Stomach (tissue), 9 donors: Measurements from ENCODE around the gene ATP2C1. TPM values are rescaled to one million over a fixed set of nuclear protein-coding genes. Genes with fewer than 3 reads are reported as not detected.
A peak's percentile ranks its signal among the peaks of the same experiment; 100 is the strongest.

Source experiments
- DNase-seq, 2 donors: peaks; one replicate each; pipeline versions ENCODE4 v3.0.0 to v3.0.0-alpha.2; 2013 to 2019
- H3K27ac ChIP-seq, 5 donors: fragments of 200-600 bp in 4 of 5; sonication (generic) in 4 of 5; one replicate each; pipeline ENCODE4 v1.5.1; 2013 to 2019; ENCODE audit warnings: mild to moderate bottlenecking in 1 of 5, moderate library complexity in 1 of 5
- H3K27me3 ChIP-seq, 3 donors: fragments of 200-600 bp; sonication (generic); one replicate each; pipeline ENCODE4 v1.5.1; 2017 to 2019; ENCODE audit warnings: mixed run types in 1 of 3
- H3K36me3 ChIP-seq, 4 donors: fragments of 200-600 bp; sonication (generic); 1 replicate in 3 of 4; 2 replicates in 1 of 4; pipeline ENCODE4 v1.5.1; 2016 to 2019
- H3K4me1 ChIP-seq, 4 donors: fragments of 200-600 bp; sonication (generic); one replicate each; pipeline ENCODE4 v1.5.1; 2016 to 2019
- H3K4me3 ChIP-seq, 4 donors: fragments of 200-600 bp; sonication (generic) in 3 of 4; one replicate each; pipeline ENCODE4 v1.5.1; 2016 to 2019; ENCODE audit warnings: mild to moderate bottlenecking in 1 of 4
- H3K9me3 ChIP-seq, 4 donors: fragments of 200-600 bp; sonication (generic); one replicate each; pipeline ENCODE4 v1.5.1; 2016 to 2019
- CTCF ChIP-seq, 7 experiments: fragments of 450-650 bp in 4 of 7; fragments of 200-600 bp in 3 of 7; sonication (generic) in 3 of 7; IDR thresholded peaks; one replicate each; pipeline ENCODE4 v1.5.1; 2016 to 2019; ENCODE audit warnings: antibody characterized with exemption in 7 of 7, control low read depth in 2 of 7, mild to moderate bottlenecking in 1 of 7
- EP300 ChIP-seq: sonication (generic); formaldehyde crosslinking; IDR thresholded peaks from one replicate; pipeline ENCODE4 v1.6.1; 2017; ENCODE audit warnings: antibody characterized with exemption
- POLR2A ChIP-seq, 4 donors: fragments of 450-650 bp; IDR thresholded peaks; one replicate each; pipeline ENCODE4 v1.6.1; 2016; ENCODE audit warnings: antibody characterized with exemption in 4 of 4, control low read depth in 2 of 4, mild to moderate bottlenecking in 1 of 4, moderate library complexity in 1 of 4
- POLR2AphosphoS5 ChIP-seq, 3 donors: sonication (generic); formaldehyde crosslinking; IDR thresholded peaks; one replicate each; pipeline ENCODE4 v1.6.1; 2016; ENCODE audit warnings: antibody characterized with exemption in 3 of 3
- WGBS, 5 donors: extraction: QIAGEN DNeasy Blood & Tissue Kit in 3 of 5; methylation state at CpG; one replicate each; pipeline versions ENCODE4 v1.1.5 to v1.1.7; 2013 to 2018; 5-methylcytosine and 5-hydroxymethylcytosine counted together
- intact Hi-C: fragments of 100-400 bp; cut with DNase I; formaldehyde crosslinking; loops from one replicate; pipeline ENCODE4 v1.15.1; 2023; ENCODE audit warnings: low total_unique reads
- polyA plus RNA-seq, 3 donors: library from polyadenylated mRNA; stranded (reverse); fragments of 200-250 nt; gene quantifications; one replicate each; pipeline ENCODE4 v1.2.3, GENCODE V29; 2013
- total RNA-seq, 5 donors: library from RNA; depleted of rRNA; stranded (reverse); fragments of >200 nt; gene quantifications; one replicate each; pipeline versions ENCODE4 v1.1.0 to v1.2.3, GENCODE V29; 2014 to 2016
- donor health status: healthy with polysubstance abuse.
- donor health status: Bipolar disorder and iron deficiency.
- donor health status: healthy.

ATP2C1 gene
- total and polyA plus RNA-seq, 8 donors = 10.5 to 114 (median 33.0) TPM

GRCh38 chr3:130889416-130889946, 4.4 kb upstream of the ATP2C1 start:
- no peak overlapping the region for H3K4me3 ChIP-seq
- no peaks in the 10 kb centered on the region for H3K36me3 ChIP-seq
- TF ChIP-seq CTCF (IDR thresholded peaks at IDR 0.05) = no peak
- TF ChIP-seq POLR2AphosphoS5 (IDR thresholded peaks at IDR 0.05) = no peak
- TF ChIP-seq POLR2A (IDR thresholded peaks at IDR 0.05) = no peak
- TF ChIP-seq EP300 = no peak
- H3K4me1 ChIP-seq = peaks cover 2 to 7% (median 5%) of the 10 kb centered on the region in 4 donors
- no peak overlapping the region for H3K27ac ChIP-seq
- 13 to 44% (median 27%) methylated on average over 1 of the region's 1 CpG for WGBS, 5 donors
- H3K27me3 ChIP-seq = no peaks in the 10 kb centered on the region
- H3K9me3 ChIP-seq = no peaks in the 10 kb centered on the region
- intact Hi-C loops = loop anchor here (5.0 kb wide), 1 partner anchor 127 kb away; no protein-coding TSS in a partner anchor
- no peak for DNase-seq

DNA sequence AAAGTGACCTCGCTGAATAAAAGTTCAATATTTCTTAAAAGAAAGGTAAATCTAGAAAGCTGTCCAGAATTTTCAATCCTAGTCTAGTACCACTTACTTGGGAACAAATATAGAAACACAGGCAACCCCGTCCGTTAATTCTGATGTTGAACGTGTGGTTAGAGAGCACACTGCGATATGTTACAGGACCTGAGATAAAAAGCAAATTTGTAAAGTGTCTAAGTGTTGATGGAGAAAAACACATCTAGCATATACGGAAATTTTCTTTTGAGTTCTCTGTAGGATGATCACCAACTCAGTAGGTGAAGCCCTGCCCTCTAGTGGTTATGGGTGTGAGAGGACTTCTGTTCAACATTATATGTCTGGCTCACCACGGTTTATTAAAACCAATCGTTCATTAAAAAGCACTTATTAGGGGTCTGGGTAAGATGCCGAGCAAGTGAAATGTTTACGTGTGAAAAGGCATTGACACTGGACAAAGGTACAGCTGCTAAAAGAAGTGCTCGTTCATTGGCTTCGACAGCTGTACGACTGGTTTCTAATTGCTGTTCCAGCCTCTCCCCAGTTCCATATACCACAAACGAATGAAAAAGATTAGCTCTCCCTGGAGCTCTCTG, 1.0 kb upstream of the ATP2C1 start:
- peak overlapping the region; percentile 94 to 99 (median 98) for H3K27ac ChIP-seq
- H3K27me3 ChIP-seq = no peaks in the 10 kb centered on the region
- no peaks in the 10 kb centered on the region for H3K9me3 ChIP-seq
- intact Hi-C loops = no loop called here
- H3K4me1 ChIP-seq = peaks cover 13 to 39% (median 26%) of the 10 kb centered on the region in 4 donors
- no peaks in the 10 kb centered on the region for H3K36me3 ChIP-seq
- no peak for TF ChIP-seq POLR2AphosphoS5 (IDR thresholded peaks at IDR 0.05)
- TF ChIP-seq CTCF (IDR thresholded peaks at IDR 0.05) = peak in 5 of 7 experiments; percentile 67 to 90 (median 82)
- no peak for TF ChIP-seq POLR2A (IDR thresholded peaks at IDR 0.05)
- no peak for TF ChIP-seq EP300
- H3K4me3 ChIP-seq = peak overlapping the region; percentile 74 to 88 (median 82)
- peak; percentile 74 to 95 for DNase-seq
- 0 to 1% (median 1%) methylated on average over 14 of the region's 14 CpGs for WGBS, 5 donors

DNA sequence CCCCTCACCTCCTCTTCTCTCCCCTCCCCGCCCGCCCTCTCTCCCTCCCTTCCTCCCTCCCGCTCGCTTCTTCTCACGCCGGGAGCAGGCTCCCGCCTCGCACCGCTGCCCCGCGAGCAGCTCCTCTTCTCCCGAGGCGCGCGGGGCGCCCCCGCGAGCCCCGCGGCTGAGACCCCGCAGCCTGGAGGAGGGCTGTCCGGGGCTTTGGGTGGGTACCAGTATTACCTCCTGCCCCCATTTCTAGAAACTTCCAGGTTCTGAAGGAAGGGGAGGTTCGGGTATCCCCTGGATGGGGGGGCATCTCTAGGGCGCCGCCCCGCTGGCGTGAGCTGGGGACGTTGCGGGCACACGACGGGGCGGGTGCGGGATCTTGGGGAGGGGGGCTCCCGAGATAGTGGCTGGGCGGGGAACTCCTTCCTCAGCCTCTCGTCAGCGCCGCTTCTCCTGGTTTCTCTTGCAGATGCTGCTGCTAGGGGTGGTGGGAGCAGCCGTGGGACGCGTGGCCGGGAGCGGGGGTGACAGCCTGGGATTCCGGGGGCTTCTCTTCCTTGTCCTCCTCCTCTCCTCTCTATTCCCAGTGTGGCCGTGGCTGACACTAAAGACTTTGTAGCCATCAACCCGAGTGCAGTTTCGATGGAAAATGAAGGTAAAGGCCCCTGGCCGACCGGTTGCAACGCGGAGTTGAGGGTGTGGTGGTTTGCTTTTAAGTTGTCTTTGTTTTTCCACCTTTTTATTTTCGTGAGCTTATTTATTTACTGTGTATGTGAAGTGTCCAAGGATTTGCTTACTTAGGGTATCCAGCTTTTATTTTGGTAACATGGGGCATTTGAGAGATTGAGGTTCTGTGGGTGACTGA, 474 bp downstream of the ATP2C1 start:
- H3K36me3 ChIP-seq = no peaks in the 10 kb centered on the region
- TF ChIP-seq EP300 (no peak), POLR2AphosphoS5 (IDR thresholded peaks at IDR 0.05) (no peak), POLR2A (IDR thresholded peaks at IDR 0.05) (no peak), CTCF (IDR thresholded peaks at IDR 0.05) (no peak)
- intact Hi-C loops = no loop called here
- no peaks in the 10 kb centered on the region for H3K9me3 ChIP-seq
- H3K4me3 ChIP-seq = peak overlapping the region; percentile 74 to 88 (median 82)
- peak overlapping the region; percentile 94 to 99 (median 98) for H3K27ac ChIP-seq
- DNase-seq = peak; percentile 32 to 82
- 0 to 3% (median 0%) methylated on average over 29 to 50 of the region's 52 CpGs for WGBS, 5 donors
- no peaks in the 10 kb centered on the region for H3K27me3 ChIP-seq
- peaks cover 13 to 48% (median 26%) of the 10 kb centered on the region in 4 donors for H3K4me1 ChIP-seq

GRCh38 chr3:130894986-130895280, 1.0 kb downstream of the ATP2C1 start:
- TF ChIP-seq POLR2A (IDR thresholded peaks at IDR 0.05) (no peak), EP300 (no peak), CTCF (IDR thresholded peaks at IDR 0.05) (no peak), POLR2AphosphoS5 (IDR thresholded peaks at IDR 0.05) (no peak)
- Histone ChIP-seq H3K4me3 (peak overlapping the region; percentile 74 to 88 (median 82)), H3K27me3 (no peaks in the 10 kb centered on the region), H3K4me1 (peaks cover 13 to 48% (median 27%) of the 10 kb centered on the region in 4 donors), H3K36me3 (no peaks in the 10 kb centered on the region), H3K27ac (peak overlapping the region in 4 of 5 donors; percentile 95 to 99 (median 98)), H3K9me3 (no peaks in the 10 kb centered on the region)
- no peak for DNase-seq
- WGBS, 5 donors = 3 to 8% (median 4%) methylated on average over 4 of the region's 4 CpGs
- intact Hi-C loops = no loop called here
